ENCODE data around the gene BBS9.

DNA sequence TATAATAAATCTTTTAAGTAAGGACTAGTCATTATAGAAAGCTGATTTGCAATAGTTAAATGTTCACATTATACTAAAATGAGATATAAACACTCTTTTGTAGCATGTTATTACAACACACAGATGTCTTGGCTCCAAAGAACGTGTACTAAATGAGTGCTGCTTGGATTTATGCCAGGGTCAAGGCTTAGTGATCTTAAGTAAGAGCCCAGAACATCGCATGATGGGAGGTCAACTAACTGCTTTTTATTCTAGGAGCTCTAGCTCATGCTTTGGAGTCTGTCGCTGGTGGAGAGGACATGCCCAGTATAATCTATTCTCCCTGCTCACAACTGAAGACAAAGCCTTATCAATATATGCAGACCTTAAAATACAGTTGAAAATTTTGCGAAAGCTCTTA, 315.1 kb downstream of the BBS9 start:
- TF ChIP-seq, protein P1, sequence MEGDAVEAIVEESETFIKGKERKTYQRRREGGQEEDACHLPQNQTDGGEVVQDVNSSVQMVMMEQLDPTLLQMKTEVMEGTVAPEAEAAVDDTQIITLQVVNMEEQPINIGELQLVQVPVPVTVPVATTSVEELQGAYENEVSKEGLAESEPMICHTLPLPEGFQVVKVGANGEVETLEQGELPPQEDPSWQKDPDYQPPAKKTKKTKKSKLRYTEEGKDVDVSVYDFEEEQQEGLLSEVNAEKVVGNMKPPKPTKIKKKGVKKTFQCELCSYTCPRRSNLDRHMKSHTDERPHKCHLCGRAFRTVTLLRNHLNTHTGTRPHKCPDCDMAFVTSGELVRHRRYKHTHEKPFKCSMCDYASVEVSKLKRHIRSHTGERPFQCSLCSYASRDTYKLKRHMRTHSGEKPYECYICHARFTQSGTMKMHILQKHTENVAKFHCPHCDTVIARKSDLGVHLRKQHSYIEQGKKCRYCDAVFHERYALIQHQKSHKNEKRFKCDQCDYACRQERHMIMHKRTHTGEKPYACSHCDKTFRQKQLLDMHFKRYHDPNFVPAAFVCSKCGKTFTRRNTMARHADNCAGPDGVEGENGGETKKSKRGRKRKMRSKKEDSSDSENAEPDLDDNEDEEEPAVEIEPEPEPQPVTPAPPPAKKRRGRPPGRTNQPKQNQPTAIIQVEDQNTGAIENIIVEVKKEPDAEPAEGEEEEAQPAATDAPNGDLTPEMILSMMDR (IDR thresholded peaks at IDR 0.05), result no peak
- no peak for TF ChIP-seq POLR2A (IDR thresholded peaks at IDR 0.05)
